Stimulated activated naive B cell treated with anti-CD40 and anti-IgM and Interleukin-4, amounts not matched to agents 10 μg/mL and 1 μg/mL and 100 μg/mL, for 72 hours (primary cell): ENCODE measurements around the gene PDYN.
"Not testable (repeated sequence)": the region's sequence is repeated elsewhere in the genome, so short reads cannot be mapped to it uniquely, and the experiment has no call there.

Experiments used
- ATAC-seq, 2 donors: fragments of 150-1000 bp; cut with Tn5 transposase; replicated peaks; 2 replicates each; pipeline ENCODE4 v1.10.0; 2021; ENCODE audit warnings: moderate library complexity in 1 of 2
- DNase-seq: peaks from one replicate; pipeline ENCODE4 v3.0.0; 2021
- H3K27ac Mint-ChIP-seq: one replicate; pipeline ENCODE4 v1.8.0; 2022; ENCODE audit warnings: mild to moderate bottlenecking, mixed read lengths
- H3K27me3 Mint-ChIP-seq, 2 donors: one replicate each; pipeline ENCODE4 v1.8.0; 2022; ENCODE audit warnings: mixed read lengths in 2 of 2
- H3K36me3 Mint-ChIP-seq, 2 donors: one replicate each; pipeline ENCODE4 v1.8.0; 2022; ENCODE audit warnings: mixed read lengths in 2 of 2, mild to moderate bottlenecking in 1 of 2
- H3K4me1 Mint-ChIP-seq, 2 donors: one replicate each; pipeline ENCODE4 v1.8.0; 2022; ENCODE audit warnings: mixed read lengths in 2 of 2, mild to moderate bottlenecking in 1 of 2
- H3K4me3 Mint-ChIP-seq, 2 donors: one replicate each; pipeline ENCODE4 v1.8.0; 2022; ENCODE audit warnings: mild to moderate bottlenecking in 2 of 2, mixed read lengths in 2 of 2, moderate library complexity in 1 of 2
- H3K9me3 Mint-ChIP-seq, 2 donors: one replicate each; pipeline ENCODE4 v1.8.0; 2022; ENCODE audit warnings: mixed read lengths in 2 of 2, mild to moderate bottlenecking in 1 of 2

PDYN gene

DNA sequence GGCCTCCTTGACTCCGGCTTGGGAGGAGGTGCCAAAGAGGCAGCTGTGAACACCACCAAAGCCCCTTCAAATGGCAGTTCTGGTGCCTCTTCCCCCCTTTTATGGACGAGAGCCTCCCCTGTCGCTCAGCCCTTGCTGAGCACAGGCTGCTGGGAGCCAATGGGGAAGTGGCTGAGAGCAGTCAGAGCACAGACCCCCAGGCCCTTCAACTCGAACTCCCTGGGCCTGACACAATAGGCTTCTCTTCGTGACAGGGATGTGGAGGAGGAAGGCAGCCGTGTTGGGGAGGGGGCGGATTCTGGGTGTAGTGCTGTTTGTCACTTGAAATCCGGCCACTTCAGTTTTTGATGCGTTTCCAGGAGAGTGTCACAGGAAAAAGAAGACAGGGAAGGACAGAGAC, at the start of gene PDYN:
Gene PDYN (minus strand): TSS at position 73 of the 400 bp plus-strand sequence. CDS start 10,974 bp downstream, outside the sequence.
- H3K27ac Mint-ChIP-seq = no peak within 1 kb of the TSS
- DNase-seq (no peak), ATAC-seq (no peak)
- H3K36me3 Mint-ChIP-seq = no peaks in the 10 kb centered on the region
- no peaks in the 10 kb centered on the region for H3K9me3 Mint-ChIP-seq
- no peak within 1 kb of the TSS for H3K4me3 Mint-ChIP-seq
- peaks cover 0 to 3% of the 10 kb centered on the region in 2 donors for H3K4me1 Mint-ChIP-seq
- H3K27me3 Mint-ChIP-seq = peaks cover 68 to 69% of the 10 kb centered on the region in 2 donors

DNA sequence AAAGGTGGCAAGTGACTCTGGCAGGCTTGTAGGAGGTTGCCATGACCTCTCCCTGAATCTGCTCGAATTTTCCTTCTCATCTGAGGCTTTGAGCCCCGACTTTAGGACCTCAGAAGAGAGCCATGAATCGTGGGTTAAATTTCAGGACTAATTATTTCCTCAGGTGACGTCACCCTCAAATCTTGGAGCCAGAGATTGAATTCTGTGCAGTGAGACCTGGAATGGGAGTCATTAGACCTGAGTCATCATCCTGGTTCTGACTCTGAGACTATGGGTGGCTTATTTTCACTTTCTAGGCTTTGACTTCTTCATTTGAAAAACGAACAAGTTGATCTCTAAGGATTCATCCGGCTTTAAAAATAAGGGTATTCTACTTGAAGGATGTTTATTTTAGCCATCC, 48.5 kb upstream of the PDYN start:
- DNase-seq (no peak), ATAC-seq (no peak)
- H3K9me3 Mint-ChIP-seq = no peaks in the 10 kb centered on the region
- peaks cover 34 to 53% of the 10 kb centered on the region in 2 donors for H3K27me3 Mint-ChIP-seq
- H3K4me1 Mint-ChIP-seq = no peaks in the 10 kb centered on the region
- H3K4me3 Mint-ChIP-seq = no peak overlapping the region
- no peak overlapping the region for H3K27ac Mint-ChIP-seq
- no peaks in the 10 kb centered on the region for H3K36me3 Mint-ChIP-seq

DNA sequence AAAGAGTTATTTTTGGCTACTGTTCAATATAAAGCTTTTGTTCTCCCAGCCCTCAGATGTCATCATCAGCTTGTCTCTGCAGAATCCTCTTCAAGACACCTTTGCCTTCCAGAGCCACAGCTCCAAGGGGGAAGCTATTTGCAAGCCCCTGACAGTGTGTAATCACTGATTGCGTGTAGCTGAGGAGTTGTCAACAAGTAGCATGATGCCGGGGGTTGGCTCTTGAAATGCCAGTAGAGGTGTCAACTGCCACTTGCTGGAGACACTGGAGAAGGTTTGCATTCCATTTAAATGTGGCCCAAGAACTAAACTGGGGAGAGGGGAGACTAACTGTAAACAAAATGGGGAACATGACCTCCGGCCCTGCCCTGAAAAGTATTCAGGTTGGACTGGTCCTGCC, 44.3 kb upstream of the PDYN start:
- Mint-ChIP-seq H3K9me3 (no peaks in the 10 kb centered on the region), H3K27me3 (peaks cover 44 to 54% of the 10 kb centered on the region in 2 donors), H3K4me1 (peaks cover 0 to 4% of the 10 kb centered on the region in 2 donors), H3K36me3 (no peaks in the 10 kb centered on the region), H3K4me3 (no peak overlapping the region), H3K27ac (no peak overlapping the region)
- ATAC-seq (no peak), DNase-seq (no peak)

DNA sequence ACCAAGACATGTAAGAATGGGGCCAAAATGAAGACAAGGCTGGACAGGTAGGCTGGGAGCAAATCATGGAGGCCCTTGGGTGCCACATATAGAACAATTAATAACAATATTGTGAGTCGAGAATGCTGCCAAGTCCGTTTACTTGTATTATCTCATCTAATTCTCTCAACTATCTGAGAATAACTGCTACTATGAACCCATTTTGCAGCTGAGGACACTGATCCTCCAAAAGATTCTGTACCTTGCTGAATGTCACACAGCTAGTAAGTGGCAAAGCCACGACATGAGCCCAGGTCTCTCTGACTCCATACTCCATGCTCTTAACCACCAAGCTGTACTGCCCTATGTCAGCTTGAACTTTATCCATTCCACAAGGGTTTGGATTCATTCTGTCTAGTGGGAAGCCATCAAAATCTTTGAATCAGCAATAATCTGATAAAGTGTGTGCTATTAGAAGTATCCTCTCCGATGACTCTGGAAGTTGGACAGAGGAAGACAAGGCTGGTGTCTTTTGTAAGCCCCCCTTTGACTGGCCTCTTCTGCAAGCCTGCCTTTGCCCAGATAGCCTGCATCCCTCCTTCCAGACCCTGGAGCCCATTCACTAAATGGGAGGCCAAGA, 43.5 kb upstream of the PDYN start:
- no peak for ATAC-seq

DNA sequence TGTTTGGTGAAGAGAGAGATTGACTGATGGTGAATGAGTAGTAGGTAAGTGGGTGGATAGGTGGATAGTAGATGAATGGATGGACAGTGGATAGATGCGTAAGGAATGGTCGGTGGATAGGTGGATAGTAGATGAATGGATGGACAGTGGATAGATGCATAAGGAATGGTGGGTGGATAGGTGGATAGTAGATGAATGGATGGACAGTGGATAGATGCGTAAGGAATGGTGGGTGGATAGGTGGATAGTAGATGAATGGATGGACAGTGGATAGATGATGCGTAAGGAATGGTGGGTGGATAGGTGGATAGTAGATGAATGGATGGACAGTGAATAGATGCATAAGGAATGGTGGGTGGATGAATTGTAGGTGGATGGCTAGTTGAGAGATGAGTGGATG, 42.5 kb upstream of the PDYN start:
- not testable (repeated sequence) for H3K27ac Mint-ChIP-seq, DNase-seq, H3K4me1 Mint-ChIP-seq, H3K4me3 Mint-ChIP-seq, H3K9me3 Mint-ChIP-seq, ATAC-seq, H3K36me3 Mint-ChIP-seq
- H3K27me3 Mint-ChIP-seq = peaks cover 51 to 58% of the 10 kb centered on the region in 2 donors

More for the DNA sequence above, 43.5 kb upstream of the PDYN start:
- Mint-ChIP-seq H3K4me1 (peaks cover 0 to 4% of the 10 kb centered on the region in 2 donors), H3K4me3 (no peak overlapping the region), H3K9me3 (no peaks in the 10 kb centered on the region), H3K27ac (no peak overlapping the region), H3K27me3 (peaks cover 45 to 56% of the 10 kb centered on the region in 2 donors), H3K36me3 (no peaks in the 10 kb centered on the region)
- no peak for DNase-seq

DNA sequence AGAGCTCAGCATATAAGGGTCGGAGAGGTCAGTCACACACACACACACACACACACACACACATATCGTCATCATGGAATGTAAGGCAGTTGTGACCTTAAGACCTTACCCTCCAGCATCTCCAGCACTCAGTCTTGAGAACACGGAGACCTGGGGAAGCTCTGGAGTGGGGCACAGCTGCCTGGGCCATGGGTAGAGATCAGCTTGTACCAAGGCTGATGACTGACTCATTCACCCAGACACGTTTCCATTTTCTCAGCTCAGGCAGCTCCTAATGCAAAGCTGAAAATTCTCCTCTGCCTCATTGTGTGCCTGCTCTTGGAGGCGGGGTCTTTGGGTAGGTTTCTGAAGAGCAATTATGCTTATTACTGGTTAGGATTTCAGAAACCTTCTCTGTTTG, 38.3 kb upstream of the PDYN start:
- H3K27me3 Mint-ChIP-seq = peaks cover 43 to 53% of the 10 kb centered on the region in 2 donors
- no peaks in the 10 kb centered on the region for H3K36me3 Mint-ChIP-seq
- peaks cover 0 to 4% of the 10 kb centered on the region in 2 donors for H3K4me1 Mint-ChIP-seq
- ATAC-seq (no peak), DNase-seq (no peak)
- no peak overlapping the region for H3K27ac Mint-ChIP-seq
- peaks cover 3 to 4% of the 10 kb centered on the region in 2 donors for H3K9me3 Mint-ChIP-seq
- no peak overlapping the region for H3K4me3 Mint-ChIP-seq

DNA sequence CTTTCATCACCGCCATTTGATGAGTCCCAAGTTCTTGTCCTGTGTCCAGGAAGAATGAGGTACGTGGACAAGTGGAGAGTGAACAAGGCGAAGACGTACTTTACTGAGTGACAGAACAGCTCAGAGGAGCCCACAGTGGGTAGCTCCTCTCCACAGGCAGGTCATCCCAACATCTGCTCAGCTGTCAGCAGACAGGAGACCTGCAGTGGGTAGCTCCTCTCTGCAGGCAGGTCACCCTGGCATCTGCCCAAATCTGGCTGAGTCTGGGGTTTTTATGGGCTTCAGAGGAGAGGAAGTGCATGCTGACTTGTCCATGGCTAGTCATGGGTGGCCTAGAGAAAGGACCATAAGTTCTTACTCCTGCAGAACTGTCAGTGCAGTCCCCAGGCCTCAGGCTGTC, 32.7 kb upstream of the PDYN start:
- Mint-ChIP-seq H3K36me3 (no peaks in the 10 kb centered on the region), H3K4me3 (no peak overlapping the region), H3K9me3 (peaks cover 4 to 7% of the 10 kb centered on the region in 2 donors), H3K27ac (no peak overlapping the region), H3K4me1 (no peaks in the 10 kb centered on the region), H3K27me3 (peaks cover 32 to 36% of the 10 kb centered on the region in 2 donors)
- ATAC-seq (no peak), DNase-seq (no peak)

DNA sequence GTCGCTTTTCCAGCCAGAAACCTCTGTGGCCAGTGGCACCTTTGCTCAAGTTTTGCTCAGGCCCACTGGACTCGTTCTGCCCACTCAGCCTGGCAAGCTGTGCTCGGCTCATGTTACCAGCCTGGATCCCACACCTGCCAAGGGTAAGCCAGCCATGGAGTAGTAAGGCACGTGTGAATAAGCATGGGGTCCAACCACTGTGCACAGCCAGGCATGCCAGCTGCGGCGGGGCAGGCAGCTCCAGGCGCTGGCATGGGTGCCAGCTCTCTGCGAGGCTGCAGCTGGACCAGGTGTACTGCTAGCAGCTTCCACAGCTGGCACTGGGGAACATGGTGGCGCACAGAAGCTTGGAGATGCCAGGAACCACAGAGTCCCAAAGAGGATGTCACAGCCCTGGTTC, 32.1 kb upstream of the PDYN start:
- H3K4me1 Mint-ChIP-seq = no peaks in the 10 kb centered on the region
- ATAC-seq (no peak), DNase-seq (no peak)
- H3K36me3 Mint-ChIP-seq = no peaks in the 10 kb centered on the region
- no peak overlapping the region for H3K4me3 Mint-ChIP-seq
- H3K27ac Mint-ChIP-seq = no peak overlapping the region
- H3K9me3 Mint-ChIP-seq = peaks cover 4 to 7% of the 10 kb centered on the region in 2 donors
- H3K27me3 Mint-ChIP-seq = peaks cover 27 to 34% of the 10 kb centered on the region in 2 donors

DNA sequence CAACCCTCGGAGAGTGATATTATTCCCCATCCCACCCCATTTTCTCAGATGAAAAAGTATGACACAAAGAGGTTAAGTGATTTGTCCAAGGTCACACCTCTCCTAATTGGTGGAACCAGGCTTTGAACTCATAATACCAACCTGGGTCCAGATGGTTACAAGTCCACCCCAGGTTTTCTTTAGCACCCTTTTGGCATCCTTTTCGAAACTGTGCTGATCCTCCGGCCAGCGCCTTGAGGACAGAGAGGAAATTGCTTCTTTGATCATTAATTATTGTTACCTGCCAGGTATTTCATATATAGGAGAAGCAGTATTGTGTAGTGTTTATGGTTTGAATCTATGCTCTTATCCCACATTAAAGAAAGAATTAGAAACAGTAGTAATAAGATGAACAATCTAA, 29.3 kb upstream of the PDYN start:
- peaks cover 3 to 6% of the 10 kb centered on the region in 2 donors for H3K9me3 Mint-ChIP-seq
- peaks cover 26 to 35% of the 10 kb centered on the region in 2 donors for H3K27me3 Mint-ChIP-seq
- H3K4me1 Mint-ChIP-seq = no peaks in the 10 kb centered on the region
- no peak for ATAC-seq
- no peak overlapping the region for H3K4me3 Mint-ChIP-seq
- DNase-seq = no peak
- no peak overlapping the region for H3K27ac Mint-ChIP-seq
- no peaks in the 10 kb centered on the region for H3K36me3 Mint-ChIP-seq

DNA sequence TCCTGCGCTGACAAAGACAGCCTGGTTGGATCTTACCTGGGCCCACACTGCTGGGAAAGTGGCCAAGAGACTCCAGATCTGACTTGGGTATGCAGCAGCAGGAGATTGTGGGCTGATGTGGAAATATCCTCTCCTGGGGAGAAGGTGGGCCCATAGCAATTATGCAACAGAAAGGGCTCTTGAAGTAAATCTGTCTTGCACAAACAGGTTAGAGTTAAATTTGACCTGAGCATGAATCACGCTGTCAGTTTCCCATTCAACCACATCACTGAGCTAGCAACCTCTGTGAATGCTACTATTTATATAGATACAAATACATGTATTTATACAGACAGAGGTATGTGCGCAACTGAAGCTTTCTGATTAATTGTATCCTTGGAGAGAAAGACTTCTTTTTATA, 28.3 kb upstream of the PDYN start:
- no peak overlapping the region for H3K27ac Mint-ChIP-seq
- no peaks in the 10 kb centered on the region for H3K36me3 Mint-ChIP-seq
- ATAC-seq (no peak), DNase-seq (no peak)
- H3K4me3 Mint-ChIP-seq = no peak overlapping the region
- H3K27me3 Mint-ChIP-seq = peaks cover 22 to 30% of the 10 kb centered on the region in 2 donors
- peaks cover 0 to 3% of the 10 kb centered on the region in 2 donors for H3K9me3 Mint-ChIP-seq
- no peaks in the 10 kb centered on the region for H3K4me1 Mint-ChIP-seq

DNA sequence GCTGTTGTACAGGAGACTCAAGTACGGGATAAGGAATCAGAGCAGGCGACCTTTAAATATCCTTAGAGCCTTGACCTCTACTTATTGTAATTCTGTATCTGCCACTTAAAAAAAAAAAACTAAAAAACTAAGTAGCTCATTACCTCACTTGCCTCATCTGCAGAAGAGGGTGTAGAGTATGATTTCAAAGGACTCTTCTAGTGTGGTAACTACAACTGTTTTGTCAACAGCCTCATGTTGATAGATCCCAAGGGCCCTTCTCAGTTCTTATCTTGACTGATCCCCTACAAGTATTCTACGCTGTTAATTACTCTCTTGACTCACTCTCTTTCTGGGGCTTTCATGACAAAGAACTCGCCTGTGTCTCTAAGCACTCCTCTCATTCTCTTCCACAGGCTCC, 16.7 kb upstream of the PDYN start:
- Mint-ChIP-seq H3K27ac (no peak overlapping the region), H3K4me3 (no peak overlapping the region), H3K36me3 (no peaks in the 10 kb centered on the region), H3K4me1 (no peaks in the 10 kb centered on the region), H3K27me3 (peaks cover 31 to 48% of the 10 kb centered on the region in 2 donors), H3K9me3 (no peaks in the 10 kb centered on the region)
- no peak for DNase-seq
- ATAC-seq = no peak

DNA sequence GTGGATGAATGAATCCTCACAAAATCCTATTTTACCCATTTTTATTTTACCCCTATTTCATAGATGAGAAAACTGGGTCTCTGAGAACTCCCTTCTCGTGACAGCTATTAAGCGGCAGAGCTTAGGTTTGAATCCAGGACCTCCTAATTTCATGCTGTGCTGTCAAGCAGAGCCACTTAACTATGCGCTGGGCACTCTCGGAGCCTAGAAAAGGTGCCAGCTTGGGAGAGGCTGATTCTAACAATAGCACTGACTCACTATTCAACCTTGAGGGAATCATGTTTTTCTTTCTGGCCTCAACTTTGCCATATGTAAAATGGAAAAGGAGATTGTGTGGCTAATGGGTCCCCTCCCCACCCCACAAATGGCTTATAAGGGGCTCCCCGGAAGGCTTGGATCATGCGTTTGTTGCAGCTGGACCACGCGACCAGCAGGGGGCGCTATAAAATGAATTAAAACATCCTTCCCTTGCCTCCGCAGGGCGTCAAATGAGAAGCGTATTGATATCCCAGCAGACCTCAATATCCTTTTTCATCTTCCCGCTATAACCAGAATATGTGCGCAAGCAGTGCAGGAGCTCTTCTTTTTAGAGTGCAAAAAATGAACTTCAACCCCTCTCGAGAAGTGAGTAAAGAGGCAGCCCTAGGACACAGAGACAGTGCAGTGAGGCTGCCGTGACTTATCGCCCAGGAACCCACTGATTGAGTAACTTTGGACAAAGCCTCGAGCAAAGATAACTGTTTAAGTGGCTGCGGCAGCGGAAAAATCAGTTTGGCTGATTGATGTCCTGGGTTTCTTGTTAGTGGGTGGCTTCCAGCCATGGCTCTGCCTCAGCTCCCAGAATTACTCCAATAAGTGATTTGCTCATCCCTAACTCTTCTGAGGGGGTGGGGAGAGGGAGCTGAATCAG, 12.8 kb upstream of the PDYN start:
- Mint-ChIP-seq H3K27ac (no peak overlapping the region), H3K4me1 (no peaks in the 10 kb centered on the region), H3K36me3 (no peaks in the 10 kb centered on the region), H3K27me3 (peaks cover 35 to 48% of the 10 kb centered on the region in 2 donors), H3K9me3 (no peaks in the 10 kb centered on the region), H3K4me3 (no peak overlapping the region)
- ATAC-seq (peak; percentile 29 to 51), DNase-seq (no peak)

DNA sequence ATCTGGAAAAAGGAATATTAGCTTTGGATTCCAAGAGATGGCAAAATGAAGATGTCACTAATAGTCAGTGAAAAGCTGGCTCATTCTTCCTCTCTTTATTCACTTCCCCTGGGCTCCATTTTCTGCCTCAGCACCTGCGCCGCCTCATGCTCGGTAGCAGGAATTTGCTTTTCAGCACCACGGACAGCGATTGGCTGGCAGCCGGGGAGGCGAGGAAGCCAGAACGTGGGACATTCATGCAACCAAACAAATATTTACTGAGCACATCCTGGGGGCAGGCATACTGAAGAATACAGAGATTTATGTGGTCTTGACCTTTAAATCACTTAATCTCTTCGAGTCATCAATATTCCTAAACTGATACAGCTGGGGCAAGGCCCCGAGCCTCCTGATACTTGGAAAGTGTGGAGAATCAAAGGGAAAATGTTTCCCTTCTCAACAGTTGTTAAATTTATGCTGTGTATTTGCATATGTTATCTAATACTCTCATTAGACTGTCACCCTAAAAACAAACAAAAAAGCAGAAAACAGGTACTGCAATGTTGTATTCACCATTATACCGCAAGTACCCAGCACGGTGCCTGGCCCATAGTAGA, 12.1 kb upstream of the PDYN start:
- Mint-ChIP-seq H3K27me3 (peaks cover 30 to 43% of the 10 kb centered on the region in 2 donors), H3K4me3 (no peak overlapping the region), H3K9me3 (no peaks in the 10 kb centered on the region), H3K27ac (no peak overlapping the region), H3K4me1 (no peaks in the 10 kb centered on the region), H3K36me3 (no peaks in the 10 kb centered on the region)
- DNase-seq = peak; percentile 39
- ATAC-seq = peak; percentile 49 to 53

DNA sequence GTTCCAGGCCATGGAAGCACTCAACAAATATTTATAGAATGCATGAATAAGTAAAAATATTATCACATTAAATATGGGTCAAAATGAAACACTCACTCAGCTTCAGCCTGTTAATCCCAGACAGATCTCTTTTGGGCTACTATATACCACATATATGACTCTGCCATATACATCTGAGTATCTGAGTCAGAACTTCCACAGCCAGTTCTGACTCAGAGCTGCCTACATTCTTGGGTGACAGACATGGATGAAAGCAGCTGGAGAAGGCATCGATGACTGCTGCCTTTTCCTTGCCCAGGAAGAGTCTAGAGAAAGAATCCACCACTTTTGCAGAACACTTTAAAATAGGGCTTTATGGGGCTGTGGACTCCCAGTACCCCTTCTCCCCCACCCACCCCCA, 11.5 kb upstream of the PDYN start:
- peak; percentile 34 to 53 for ATAC-seq
- no peak for DNase-seq
- no peak overlapping the region for H3K4me3 Mint-ChIP-seq
- no peak overlapping the region for H3K27ac Mint-ChIP-seq
- peaks cover 26 to 39% of the 10 kb centered on the region in 2 donors for H3K27me3 Mint-ChIP-seq
- no peaks in the 10 kb centered on the region for H3K36me3 Mint-ChIP-seq
- H3K9me3 Mint-ChIP-seq = no peaks in the 10 kb centered on the region
- no peaks in the 10 kb centered on the region for H3K4me1 Mint-ChIP-seq
